ENCODE results near the gene PYY.

DNA sequence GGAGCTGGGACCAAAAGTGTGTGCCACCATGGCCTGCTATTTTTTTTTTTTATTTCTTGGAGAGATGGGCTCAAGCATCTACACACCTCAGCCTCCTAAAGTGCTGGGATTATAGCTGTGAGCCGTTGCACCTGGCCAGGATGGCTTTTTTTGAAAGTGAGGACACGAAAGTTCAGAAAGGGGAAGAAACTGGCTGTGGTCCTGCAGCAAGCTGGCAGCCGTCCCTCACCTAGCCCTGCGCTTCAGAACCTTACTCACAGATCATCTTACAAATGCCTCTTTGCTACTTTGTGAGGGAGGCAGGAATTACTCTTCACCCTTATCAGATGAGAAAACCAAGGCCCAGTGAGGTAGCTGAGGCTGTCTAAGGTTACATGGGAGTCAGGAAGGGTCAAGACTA lies 7.0 kb downstream of the PYY start:
- TF ChIP-seq CTCF (IDR thresholded peaks at IDR 0.05) (no peak), POLR2A (IDR thresholded peaks at IDR 0.05) (no peak)

All from right lobe of liver (tissue), 4 donors.